HG02798 (cell line): ENCODE data around the gene SIK3.

ENCODE experiments used
- ATAC-seq: cut with Tn5 transposase; IDR thresholded peaks from one replicate; pipeline ENCODE4 v1.9.1; 2021; ENCODE audit warnings: mild to moderate bottlenecking; ENCODE audit not compliant: unreplicated experiment, poor library complexity

The SIK3 gene

DNA sequence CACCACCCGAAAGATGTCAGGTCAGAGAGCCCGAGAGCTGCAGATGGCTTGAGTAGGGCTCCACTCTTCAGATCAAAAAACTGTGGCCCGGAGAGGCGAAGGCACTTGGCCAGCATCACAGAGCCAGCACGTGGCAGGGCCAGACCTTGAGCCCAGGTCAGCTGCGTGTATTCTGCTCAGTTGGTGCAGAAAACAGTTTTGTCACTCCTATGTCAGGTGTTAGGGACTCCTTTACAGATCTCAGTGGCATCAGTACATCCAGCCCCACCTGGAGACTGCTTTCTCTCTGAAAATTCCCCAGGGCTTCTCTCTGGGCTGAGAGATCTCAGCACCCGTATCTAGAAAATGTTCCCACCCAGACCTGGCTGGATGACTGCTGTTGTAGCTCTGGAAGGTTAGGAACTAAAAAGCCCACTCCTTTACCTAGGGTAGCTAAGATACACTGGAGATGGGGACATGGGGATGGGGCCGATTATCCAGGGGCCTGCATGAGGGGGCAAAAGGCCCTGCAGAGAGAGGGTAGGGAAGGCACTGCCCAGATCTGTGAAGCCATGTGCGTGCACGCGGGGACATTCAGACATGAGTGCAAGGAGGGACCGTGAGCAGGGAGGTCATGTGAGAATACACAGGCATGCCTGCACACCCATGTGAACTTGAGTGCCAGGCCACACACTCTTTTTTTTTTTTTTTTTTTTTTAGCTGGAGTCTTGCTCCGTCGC is 264.3 kb downstream of the SIK3 start:
- ATAC-seq = no peak

DNA sequence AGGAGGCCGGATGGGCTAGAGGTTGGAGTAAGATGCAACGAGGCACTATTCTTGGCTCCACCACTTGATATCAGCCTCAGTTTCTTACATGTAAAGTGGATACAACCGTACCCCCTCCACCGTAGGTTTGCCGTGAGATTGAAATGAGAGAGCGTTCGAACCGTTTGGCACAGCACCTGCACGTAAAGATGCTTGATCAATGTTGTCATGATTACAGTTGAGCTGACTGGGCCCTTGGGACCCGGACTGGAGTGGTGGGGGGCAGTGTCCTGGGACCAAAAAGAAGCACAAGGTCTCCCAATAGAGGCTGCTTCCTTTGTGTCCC is 264.8 kb downstream of the SIK3 start:
- ATAC-seq = no peak

DNA sequence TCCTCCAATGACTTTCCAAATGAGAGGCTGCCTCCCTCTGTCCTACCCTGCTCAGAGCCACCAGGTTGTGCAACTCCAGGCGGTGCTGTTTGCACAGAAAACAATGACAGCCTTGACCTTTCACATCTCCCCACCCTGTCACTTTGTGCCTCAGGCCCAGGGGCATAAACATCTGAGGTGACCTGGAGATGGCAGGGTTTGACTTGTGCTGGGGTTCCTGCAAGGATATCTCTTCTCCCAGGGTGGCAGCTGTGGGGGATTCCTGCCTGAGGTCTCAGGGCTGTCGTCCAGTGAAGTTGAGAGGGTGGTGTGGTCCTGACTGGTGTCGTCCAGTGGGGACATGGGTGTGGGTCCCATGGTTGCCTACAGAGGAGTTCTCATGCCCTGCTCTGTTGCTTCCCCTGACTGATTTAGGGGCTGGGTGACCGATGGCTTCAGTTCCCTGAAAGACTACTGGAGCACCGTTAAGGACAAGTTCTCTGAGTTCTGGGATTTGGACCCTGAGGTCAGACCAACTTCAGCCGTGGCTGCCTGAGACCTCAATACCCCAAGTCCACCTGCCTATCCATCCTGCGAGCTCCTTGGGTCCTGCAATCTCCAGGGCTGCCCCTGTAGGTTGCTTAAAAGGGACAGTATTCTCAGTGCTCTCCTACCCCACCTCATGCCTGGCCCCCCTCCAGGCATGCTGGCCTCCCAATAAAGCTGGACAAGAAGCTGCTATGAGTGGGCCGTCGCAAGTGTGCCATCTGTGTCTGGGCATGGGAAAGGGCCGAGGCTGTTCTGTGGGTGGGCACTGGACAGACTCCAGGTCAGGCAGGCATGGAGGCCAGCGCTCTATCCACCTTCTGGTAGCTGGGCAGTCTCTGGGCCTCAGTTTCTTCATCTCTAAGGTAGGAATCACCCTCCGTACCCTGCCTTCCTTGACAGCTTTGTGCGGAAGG is 265.6 kb downstream of the SIK3 start:
- no peak for ATAC-seq

DNA sequence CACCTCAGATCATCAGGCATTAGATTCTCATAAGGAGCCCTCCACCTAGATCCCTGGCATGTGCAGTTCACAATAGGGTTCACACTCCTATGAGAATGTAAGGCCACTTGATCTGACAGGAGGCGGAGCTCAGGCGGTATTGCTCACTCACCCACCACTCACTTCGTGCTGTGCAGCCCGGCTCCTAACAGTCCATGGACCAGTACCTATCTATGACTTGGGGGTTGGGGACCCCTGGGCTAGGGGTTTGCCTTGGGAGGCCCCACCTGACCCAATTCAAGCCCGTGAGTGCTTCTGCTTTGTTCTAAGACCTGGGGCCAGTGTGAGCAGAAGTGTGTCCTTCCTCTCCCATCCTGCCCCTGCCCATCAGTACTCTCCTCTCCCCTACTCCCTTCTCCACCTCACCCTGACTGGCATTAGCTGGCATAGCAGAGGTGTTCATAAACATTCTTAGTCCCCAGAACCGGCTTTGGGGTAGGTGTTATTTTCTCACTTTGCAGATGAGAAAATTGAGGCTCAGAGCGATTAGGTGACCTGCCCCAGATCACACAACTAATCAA is 266.4 kb downstream of the SIK3 start:
- no peak for ATAC-seq

DNA sequence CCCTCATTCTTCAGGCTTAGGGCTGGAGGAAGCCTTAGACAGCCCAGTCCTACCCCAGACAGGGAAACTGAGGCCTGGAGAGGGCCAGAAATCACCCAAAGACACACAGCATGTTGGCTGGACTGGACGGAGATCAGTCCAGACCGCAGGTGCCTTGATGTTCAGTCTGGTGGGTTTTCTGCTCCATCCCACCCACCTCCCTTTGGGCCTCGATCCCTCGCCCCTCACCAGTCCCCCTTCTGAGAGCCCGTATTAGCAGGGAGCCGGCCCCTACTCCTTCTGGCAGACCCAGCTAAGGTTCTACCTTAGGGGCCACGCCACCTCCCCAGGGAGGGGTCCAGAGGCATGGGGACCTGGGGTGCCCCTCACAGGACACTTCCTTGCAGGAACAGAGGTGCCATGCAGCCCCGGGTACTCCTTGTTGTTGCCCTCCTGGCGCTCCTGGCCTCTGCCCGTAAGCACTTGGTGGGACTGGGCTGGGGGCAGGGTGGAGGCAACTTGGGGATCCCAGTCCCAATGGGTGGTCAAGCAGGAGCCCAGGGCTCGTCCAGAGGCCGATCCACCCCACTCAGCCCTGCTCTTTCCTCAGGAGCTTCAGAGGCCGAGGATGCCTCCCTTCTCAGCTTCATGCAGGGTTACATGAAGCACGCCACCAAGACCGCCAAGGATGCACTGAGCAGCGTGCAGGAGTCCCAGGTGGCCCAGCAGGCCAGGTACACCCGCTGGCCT is 267.9 kb downstream of the SIK3 start:
- ATAC-seq = no peak

DNA sequence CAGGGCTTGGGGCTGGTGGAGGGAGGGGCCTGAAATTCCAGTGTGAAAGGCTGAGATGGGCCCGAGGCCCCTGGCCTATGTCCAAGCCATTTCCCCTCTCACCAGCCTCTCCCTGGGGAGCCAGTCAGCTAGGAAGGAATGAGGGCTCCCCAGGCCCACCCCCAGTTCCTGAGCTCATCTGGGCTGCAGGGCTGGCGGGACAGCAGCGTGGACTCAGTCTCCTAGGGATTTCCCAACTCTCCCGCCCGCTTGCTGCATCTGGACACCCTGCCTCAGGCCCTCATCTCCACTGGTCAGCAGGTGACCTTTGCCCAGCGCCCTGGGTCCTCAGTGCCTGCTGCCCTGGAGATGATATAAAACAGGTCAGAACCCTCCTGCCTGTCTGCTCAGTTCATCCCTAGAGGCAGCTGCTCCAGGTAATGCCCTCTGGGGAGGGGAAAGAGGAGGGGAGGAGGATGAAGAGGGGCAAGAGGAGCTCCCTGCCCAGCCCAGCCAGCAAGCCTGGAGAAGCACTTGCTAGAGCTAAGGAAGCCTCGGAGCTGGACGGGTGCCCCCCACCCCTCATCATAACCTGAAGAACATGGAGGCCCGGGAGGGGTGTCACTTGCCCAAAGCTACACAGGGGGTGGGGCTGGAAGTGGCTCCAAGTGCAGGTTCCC is 268.6 kb downstream of the SIK3 start, which contains the start of gene APOC3:
TSS of gene APOC3 (plus strand) at position 383 of the 659 bp plus-strand sequence. CDS start 676 bp downstream, outside the sequence.
- no peak for ATAC-seq

DNA sequence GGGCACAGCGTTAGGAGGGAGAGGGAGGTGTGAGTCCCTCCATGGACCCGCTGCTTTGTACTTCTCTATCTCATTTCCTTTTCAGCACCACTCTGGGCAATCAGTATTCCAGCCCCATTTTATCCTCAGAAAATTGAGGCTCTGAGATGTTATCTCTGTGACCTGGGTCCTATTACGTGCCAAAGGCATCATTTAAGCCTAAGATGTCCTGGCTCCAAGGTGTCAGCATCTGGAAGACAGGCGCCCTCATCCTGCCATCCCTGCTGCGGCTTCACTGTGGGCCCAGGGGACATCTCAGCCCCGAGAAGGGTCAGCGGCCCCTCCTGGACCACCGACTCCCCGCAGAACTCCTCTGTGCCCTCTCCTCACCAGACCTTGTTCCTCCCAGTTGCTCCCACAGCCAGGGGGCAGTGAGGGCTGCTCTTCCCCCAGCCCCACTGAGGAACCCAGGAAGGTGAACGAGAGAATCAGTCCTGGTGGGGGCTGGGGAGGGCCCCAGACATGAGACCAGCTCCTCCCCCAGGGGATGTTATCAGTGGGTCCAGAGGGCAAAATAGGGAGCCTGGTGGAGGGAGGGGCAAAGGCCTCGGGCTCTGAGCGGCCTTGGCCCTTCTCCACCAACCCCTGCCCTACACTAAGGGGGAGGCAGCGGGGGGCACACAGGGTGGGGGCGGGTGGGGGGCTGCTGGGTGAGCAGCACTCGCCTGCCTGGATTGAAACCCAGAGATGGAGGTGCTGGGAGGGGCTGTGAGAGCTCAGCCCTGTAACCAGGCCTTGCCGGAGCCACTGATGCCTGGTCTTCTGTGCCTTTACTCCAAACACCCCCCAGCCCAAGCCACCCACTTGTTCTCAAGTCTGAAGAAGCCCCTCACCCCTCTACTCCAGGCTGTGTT is 269.4 kb downstream of the SIK3 start:
- ATAC-seq = no peak

DNA sequence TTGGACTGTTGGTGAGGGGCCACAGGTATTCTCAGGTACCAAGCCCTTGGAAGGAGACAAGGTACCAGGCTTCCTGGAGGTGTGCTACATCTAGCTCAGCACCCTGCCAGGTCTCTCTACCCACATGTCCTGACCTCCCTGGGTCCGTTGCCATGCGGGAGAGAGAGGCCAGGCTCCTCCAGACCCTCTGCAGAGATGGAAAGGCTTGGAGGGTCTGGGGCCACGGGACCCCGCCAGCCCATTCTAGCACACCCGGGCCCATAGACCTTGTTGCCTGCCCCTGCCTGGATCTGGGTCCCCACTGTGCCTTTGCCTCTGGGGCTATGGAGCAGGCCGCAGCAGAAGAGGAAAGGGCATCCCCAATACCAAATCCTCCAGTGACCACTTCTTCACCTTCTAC is 270.8 kb downstream of the SIK3 start:
- no peak for ATAC-seq

DNA sequence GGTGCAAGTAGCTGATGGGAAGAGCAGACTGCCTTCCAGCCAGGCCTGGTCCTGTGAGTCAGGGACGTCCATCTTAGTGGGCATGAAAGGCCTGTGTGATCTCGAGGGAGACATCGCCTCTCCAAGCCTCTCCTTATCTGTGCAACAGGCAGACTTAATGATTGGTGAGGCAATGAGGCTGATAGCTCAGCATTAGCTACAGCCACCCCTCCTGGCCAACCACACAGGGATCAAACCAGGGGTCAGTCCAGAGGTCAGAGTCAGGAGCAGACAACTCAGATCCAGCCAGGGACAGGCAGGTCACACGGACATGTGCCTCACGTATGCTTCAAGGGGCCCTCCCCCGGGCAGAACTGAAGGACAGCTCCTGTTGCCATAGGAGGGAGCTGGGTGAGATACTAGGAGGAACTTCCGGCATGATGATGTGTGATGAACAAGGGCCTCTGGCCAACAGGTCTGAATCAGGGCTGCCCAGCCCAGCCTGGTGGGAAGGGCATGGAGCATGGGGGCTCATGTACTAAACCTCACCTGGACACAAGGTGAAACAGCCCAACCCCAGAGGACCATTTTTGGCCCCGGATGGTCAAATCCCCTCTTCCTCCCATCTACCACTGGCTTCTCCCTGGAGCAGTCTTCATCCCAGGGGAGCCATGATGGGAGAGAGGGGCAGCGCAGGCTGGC is 271.3 kb downstream of the SIK3 start:
- ATAC-seq = no peak

DNA sequence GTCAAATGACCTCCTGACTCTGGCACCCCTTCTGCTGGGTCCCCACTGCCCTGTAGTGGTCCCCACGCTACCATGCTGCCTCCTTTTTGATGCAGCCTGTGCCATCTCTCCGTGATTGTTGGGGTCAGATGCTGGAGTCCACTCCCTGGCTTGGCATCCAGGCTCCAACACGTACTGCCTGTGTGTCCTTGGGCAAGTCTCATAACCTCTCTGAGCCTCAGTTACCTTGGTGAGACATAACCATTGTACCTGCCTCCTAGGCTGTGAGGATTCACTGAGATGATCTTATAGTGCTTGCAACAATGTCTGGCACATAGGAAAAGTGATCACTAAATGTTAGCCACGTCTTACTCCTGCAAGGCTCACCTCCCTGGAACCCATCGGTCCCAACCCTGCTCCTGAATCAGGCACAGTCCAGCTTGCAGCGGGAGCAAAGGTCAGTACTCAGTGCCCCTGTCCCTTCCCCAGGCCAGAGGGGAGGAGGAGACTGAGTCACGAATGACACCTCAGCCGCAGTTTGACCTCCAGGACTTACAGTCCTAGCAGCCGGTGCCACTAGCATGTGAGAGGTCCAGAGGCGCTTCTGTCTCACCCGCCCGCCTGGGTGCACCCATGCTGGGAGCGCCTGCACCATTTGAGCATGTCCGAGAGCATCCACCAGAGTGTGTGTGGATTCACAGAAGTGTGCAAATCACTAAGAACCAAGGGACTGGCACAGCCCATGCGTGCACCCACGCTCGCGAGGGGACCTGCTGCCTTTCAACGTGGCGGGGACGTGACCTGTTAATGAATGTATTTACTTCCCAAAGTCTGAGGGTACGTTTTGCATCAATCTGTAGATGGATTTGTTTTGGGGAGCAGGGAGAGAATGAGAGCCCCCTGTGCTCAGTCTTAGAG is 272.1 kb downstream of the SIK3 start:
- no peak for ATAC-seq

DNA sequence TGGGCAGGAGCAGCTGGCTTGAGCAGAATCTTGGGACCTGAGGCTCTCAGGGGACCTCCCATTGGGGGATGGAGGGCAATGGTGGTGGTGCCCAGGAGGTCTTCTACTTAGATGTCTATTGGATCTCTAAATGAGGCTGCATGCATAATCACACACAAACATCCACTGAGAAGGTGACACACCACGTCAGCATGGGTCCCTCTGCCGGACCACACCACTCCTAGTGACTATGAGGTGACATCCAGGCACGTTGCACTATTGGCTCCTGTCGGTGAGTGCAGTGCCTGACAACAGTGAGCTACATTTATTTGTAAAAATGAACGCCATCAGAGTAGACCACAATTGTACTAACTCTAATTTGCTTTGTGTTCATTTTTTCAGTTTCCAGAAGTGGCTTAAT is 272.8 kb downstream of the SIK3 start:
- no peak for ATAC-seq

DNA sequence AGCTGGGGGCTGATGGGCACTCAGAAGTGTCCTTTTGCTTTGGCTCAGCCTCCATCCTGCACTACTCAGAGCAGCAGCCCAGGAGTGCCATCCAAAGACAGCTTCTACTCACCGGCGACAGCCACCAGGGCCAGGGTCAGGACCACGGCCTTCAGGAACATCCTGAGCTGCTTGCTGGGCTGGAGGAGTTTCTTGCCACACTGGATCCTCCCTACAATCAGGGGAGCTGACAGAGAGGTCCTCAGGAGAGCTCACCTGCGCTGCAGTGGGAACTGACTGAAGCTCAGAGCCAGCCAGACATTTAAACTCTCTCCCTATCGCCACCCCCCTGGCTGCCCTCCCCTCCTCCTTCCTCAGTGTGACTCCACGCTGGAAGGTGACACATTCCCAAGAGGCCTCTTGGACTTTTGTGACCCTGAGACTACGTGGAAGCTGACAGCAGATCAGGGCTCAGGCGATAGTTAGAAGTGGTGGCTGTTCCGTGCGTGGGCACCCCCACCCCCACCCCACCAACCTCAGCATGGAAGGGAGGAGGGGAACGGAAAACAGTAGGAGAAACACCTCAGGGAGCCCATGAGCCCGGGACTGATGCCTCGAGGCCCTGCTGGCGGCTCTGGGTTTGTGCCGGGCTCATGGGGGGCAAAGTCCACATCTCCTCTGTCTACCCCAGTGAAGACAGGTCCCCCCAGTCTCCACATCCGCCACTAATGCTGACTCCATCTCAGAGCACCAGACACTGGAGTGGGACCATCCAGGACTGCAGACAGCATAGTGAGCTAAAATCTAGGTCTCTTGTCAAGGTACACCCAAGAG is 275.0 kb downstream of the SIK3 start, which contains the start of gene APOA4:
TSS of gene APOA4 (minus strand) at position 274 of the 813 bp plus-strand sequence. CDS start at position 161, 113 bp downstream.
- ATAC-seq = no peak

DNA sequence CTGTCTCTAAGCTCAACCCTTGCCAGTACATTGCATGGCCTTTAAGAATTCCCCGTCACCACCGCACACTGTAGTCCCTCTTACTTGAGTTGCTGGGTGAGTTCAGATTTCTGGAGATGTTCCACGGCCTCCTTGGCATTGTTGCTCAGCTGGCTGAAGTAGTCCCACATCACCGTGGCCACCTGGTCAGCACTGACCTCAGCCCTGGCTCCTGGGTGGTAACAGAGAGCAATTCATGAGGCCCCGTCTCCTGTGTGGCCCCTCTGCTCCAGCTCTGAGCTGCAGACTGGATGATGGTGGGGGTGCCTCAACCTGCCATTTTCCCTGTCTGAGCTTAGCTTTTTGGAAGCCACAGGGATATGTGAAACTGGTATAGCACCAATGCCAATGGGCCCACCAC is 275.7 kb downstream of the SIK3 start:
- no peak for ATAC-seq

DNA sequence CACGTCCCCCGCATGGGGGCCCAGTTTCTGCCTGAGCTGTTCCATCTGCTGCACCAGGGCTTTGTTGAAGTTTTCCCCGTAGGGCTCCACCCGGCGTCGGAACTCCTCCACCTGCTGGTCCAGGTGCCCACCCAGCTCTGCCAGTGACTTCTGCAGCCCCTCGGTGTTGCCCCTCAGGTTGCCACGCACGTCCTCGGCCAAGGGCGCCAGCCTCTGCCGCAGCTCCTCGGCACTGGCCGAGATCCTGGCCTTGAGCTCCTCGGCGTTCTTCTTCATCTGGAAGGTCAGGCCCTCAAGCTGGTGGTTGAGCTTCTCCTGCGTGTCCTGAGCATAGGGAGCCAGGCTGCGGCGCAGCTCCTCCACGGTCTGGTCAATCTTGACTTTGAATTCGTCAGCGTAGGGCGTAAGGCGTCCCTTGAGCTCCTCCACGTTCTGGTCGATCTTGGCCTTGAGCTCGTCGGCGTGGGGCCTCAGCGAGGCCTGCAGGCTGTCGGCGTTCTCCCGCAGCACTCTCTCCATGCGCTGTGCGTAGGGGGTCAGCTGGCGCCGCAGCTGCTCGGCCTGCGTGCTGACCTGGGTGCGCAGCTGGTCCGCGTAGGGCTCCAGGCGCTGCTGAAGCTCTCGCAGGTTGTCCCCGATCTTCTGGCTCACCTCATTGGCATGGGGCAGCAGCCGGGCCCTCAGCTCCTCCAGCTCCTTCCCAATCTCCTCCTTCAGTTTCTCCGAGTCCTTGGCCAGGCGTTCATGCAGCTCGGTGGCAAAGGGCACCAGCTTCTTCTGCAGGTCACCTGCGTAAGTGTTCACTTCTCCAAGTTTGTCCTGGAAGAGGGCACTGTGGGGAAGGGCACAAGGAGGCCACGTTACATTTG is 276.9 kb downstream of the SIK3 start:
- ATAC-seq = no peak

DNA sequence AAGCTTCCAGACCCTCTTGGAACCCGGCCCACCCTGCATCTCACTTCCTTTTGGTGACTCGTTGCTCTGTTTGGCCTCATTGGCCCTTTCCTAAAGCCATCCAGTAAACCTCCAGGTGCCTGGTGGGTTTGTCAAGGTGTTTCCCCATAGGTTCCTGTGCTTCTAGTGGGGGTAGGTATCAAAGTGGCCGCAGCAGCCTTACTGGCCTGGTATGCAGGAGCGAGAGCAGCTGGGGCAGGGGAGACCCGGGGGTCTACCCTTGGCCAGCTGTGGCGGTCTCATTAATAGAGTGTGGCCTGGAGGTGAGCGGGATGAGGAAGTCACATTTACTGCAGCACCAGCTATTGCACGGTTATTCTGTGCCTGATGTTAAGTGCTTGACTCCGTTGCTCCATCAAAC is 279.2 kb downstream of the SIK3 start:
- ATAC-seq = no peak

DNA sequence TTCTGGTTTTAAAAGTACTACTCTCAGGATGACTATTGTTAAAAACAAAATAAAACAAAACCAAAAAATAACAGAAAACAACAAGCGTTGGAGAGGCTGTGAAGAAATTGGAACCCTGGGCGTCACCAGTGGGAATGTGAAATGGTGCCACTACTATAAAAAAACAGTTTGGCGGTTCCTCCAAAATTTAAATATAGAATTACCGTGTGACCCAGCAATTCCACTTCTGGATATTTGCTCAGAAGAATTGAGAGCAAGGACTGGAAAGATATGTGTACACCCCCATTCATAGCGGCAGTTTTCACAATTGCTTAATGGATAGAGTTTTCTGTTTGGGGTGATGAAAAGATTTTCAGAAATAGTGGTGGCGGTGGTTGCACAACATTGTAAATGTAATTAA is 283.7 kb downstream of the SIK3 start:
- no peak for ATAC-seq
